Measurements from ENCODE around the gene TSPAN1. TPM values are rescaled to one million over a fixed set of nuclear protein-coding genes. Genes with fewer than 3 reads are reported as not detected.

Gene TSPAN1
- total RNA-seq, 1 donor from 2014 or later: 3.9 TPM

- Histone ChIP-seq H3K36me3 (no peaks in the 10 kb centered on the region), H3K27ac (peak overlapping the region; percentile 78), H3K27me3 (no peaks in the 10 kb centered on the region), H3K9me3 (no peaks in the 10 kb centered on the region), H3K4me1 (peaks cover 61% of the 10 kb centered on the region), H3K4me3 (no peak overlapping the region)
- no peak for DNase-seq (ENCODE audit: extremely low spot score in 2 of 2)
- intact Hi-C loops (cut with DNase I): loop anchor here (2.0 kb wide), 1 partner anchor 145 kb away; no protein-coding TSS in a partner anchor
- TF ChIP-seq POLR2A (IDR thresholded peaks at IDR 0.05) (no peak), POLR2AphosphoS5 (IDR thresholded peaks at IDR 0.05; ENCODE audit: insufficient read depth in 1 of 2, low read depth in 1 of 2) (no peak)
- TF ChIP-seq, protein P1, sequence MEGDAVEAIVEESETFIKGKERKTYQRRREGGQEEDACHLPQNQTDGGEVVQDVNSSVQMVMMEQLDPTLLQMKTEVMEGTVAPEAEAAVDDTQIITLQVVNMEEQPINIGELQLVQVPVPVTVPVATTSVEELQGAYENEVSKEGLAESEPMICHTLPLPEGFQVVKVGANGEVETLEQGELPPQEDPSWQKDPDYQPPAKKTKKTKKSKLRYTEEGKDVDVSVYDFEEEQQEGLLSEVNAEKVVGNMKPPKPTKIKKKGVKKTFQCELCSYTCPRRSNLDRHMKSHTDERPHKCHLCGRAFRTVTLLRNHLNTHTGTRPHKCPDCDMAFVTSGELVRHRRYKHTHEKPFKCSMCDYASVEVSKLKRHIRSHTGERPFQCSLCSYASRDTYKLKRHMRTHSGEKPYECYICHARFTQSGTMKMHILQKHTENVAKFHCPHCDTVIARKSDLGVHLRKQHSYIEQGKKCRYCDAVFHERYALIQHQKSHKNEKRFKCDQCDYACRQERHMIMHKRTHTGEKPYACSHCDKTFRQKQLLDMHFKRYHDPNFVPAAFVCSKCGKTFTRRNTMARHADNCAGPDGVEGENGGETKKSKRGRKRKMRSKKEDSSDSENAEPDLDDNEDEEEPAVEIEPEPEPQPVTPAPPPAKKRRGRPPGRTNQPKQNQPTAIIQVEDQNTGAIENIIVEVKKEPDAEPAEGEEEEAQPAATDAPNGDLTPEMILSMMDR (IDR thresholded peaks at IDR 0.05): no peak
These were observed 6.7 kb downstream of the TSPAN1 start for GRCh38 chr1:46181343-46182260.

DNA sequence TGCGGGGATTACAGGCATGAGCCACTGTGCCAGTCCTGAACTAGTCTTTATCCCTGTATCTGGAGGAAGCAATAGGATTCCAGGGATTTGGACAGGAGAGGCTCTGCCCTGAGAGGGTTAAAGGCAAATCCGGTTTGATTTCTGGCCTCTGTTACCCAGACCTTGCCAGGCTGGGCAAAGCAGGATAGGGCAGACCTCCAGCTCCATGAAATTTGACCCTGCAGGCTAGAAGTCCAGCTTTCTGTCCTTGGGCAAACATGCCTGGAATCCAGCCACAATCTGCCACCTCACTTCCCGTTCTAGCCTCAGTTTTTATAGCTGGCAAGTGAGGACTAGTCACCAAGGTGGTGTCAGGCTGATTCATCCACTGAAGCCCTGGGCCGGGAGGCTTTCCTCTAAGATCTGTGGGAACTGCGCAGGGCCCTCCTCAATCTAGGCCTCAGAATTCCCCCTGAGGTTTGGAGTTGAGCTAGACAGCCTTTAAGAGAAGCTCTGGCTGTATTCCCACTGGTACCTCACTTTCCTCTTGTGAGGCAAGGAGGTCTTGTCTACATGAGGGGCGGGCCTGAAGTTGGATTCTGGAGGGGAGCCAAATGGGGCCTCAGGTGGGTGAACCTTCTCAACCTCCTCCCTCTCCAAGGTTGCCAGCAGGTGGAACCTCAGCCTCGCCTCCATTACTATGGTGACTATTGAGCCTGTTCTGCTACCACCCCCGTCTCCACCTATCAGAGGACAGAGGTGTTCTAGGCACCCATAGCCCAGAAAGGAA is 8.4 kb downstream of the TSPAN1 start:
- TF ChIP-seq POLR2AphosphoS5 (IDR thresholded peaks at IDR 0.05; ENCODE audit: insufficient read depth in 1 of 2, low read depth in 1 of 2) (peak; percentile 36 to 83), POLR2A (IDR thresholded peaks at IDR 0.05) (no peak)
- TF ChIP-seq, protein P1 (IDR thresholded peaks at IDR 0.05): no peak
- Histone ChIP-seq H3K4me3 (no peak overlapping the region), H3K4me1 (peaks cover 62% of the 10 kb centered on the region), H3K36me3 (no peaks in the 10 kb centered on the region), H3K27me3 (no peaks in the 10 kb centered on the region), H3K9me3 (no peaks in the 10 kb centered on the region), H3K27ac (peak overlapping the region; percentile 78)
- DNase-seq (ENCODE audit: extremely low spot score in 2 of 2): no peak
- intact Hi-C loops (cut with DNase I): no loop called here

- no peak for DNase-seq (ENCODE audit: extremely low spot score in 2 of 2)
- intact Hi-C loops (cut with DNase I): no loop called here
- Histone ChIP-seq H3K4me1 (peaks cover 69% of the 10 kb centered on the region), H3K36me3 (no peaks in the 10 kb centered on the region), H3K9me3 (no peaks in the 10 kb centered on the region), H3K4me3 (no peak overlapping the region), H3K27ac (peak overlapping the region; percentile 78), H3K27me3 (no peaks in the 10 kb centered on the region)
- TF ChIP-seq POLR2AphosphoS5 (IDR thresholded peaks at IDR 0.05; ENCODE audit: insufficient read depth in 1 of 2, low read depth in 1 of 2): no peak
- TF ChIP-seq, protein P1 (IDR thresholded peaks at IDR 0.05): no peak
- TF ChIP-seq POLR2A (IDR thresholded peaks at IDR 0.05): no peak
These were observed 9.2 kb downstream of the TSPAN1 start for GRCh38 chr1:46183926-46184557.

- intact Hi-C loops (cut with DNase I): no loop called here
- Histone ChIP-seq H3K4me1 (peaks cover 72% of the 10 kb centered on the region), H3K27me3 (no peaks in the 10 kb centered on the region), H3K9me3 (no peaks in the 10 kb centered on the region), H3K4me3 (no peak overlapping the region), H3K27ac (peak overlapping the region; percentile 78), H3K36me3 (no peaks in the 10 kb centered on the region)
- TF ChIP-seq, protein P1 (IDR thresholded peaks at IDR 0.05): no peak
- TF ChIP-seq POLR2AphosphoS5 (IDR thresholded peaks at IDR 0.05; ENCODE audit: insufficient read depth in 1 of 2, low read depth in 1 of 2) (no peak), POLR2A (IDR thresholded peaks at IDR 0.05) (no peak)
- DNase-seq (ENCODE audit: extremely low spot score in 2 of 2): no peak
These were observed 10.2 kb downstream of the TSPAN1 start for GRCh38 chr1:46184920-46185658.

Measured in vagina (tissue), 2 donors.